GM18873 (cell line): ENCODE data around the gene CCDC32.
"Not testable (repeated sequence)": the region's sequence is repeated elsewhere in the genome, so short reads cannot be mapped to it uniquely, and the experiment has no call there.

Source experiments
- ATAC-seq: cut with Tn5 transposase; IDR thresholded peaks from one replicate; pipeline ENCODE4 v1.9.1; 2021; ENCODE audit warnings: mild to moderate bottlenecking, moderate library complexity, moderate number of reproducible peaks; ENCODE audit not compliant: unreplicated experiment, low FRiP score

Gene CCDC32, protein sequence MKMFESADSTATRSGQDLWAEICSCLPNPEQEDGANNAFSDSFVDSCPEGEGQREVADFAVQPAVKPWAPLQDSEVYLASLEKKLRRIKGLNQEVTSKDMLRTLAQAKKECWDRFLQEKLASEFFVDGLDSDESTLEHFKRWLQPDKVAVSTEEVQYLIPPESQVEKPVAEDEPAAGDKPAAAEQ

DNA sequence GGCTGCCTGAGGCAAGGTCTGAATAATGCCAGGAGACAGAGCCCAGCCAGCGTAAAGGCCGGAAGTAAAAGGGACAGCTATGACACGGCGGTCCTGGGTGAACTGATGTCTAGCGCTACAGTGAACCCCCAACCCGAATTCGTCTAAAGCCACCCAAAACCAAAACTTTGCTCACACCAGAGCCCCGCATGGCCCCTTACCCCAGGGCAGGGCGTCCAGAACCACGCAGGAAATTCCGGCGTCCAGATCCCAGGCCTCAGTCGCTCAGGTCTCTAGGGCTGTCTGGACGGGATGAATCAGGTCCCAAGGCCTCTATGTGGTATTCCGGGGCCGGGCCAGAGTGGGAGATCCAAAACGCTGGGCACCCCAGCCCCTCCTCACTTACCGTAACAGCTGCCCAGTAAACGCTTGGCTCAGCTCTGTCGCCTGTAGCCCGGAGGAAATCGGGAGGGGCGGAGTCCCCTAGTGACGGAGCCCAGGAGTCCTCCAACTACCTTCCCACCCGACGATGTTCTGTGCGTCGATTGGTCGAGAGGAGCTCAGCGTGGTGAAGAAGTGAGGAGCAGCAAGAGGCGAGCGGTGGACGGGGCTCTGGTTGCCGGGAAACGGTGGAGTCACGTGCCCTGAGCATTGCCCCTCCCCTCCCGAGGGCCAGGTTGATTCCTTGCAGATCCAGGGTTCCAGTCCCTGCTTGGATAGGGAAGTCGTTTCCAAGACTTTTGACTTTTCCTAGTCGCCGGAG is at the start of gene CCDC32:
CCDC32 (minus strand) TSS at position 452 of the 742 bp plus-strand sequence. CDS start 2,027 bp downstream, outside the sequence.
- ATAC-seq: peak; percentile 96

DNA sequence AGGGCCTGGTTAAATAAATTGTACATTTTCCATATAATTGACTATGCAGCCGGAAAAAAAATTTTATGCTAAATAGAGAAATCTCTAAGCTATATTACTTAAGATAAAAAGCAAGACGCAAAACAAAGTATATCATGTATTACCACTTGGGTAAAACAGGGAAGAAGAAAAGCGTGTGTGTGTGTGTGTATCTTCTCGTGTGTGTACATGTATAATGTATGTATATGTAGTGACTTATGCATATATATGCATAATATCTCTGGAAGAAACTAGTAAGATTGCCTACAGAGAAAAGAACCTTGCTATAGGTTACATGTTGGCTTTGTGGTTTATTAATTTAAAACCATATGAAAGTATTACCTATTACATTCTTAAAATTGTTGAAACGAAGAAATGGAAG is 48.2 kb upstream of the CCDC32 start:
- ATAC-seq: no peak

DNA sequence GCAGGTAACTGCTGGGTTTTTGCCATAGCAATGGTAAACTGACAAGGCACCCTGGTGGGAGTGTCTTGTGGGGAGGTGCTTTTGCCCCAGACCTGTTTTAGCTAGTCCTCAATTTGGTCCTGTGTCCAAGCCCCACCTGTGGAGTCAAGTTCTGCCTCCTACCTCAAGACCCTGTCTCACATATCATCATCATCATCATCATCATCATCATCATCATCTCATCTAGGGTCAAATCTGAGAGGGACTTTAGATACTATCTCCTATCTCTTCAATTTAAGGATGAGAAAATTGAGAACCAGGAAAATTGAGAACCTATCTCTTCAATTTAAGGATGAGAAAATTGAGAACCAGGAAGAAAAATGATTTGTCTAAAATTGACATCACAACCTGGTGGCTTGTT is 39.1 kb upstream of the CCDC32 start:
- ATAC-seq: no peak

DNA sequence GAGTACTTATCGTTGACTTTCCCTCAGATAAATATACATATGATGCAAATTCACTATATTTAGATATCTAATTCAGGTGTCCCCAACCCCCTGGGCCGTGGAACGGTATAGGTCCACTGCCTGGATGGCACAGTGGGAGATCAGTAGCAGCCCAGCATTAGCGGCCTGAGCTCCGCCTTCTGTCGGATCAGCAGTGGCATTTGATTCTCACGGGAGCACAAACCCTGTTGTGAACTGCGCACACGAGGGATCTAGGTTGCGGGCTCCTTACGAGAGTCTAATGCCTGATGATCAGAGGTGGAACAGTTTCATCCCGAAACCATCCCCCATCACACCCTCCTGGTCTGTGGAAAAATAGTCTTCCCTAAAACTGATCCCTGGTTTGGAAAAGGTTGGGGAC is 36.1 kb upstream of the CCDC32 start:
- ATAC-seq: no peak

DNA sequence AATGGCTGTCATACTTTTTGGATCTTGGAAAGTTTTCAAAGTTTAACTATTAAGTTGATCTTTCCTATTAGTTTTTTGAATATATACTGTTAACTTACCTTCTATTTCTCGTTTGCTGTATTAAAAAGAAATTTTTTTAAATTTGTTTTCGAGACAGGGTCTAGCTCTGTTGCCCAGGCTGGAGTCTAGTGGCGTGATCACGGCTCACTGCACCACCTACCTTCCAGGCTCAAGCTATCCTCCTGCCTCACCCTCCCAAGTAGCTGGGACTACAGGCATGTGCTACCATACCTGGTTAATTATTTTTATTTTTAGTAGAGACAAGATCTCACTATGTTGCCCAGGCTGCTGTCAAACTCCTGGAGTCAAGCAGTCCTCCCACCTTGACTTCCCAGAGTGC is 33.8 kb upstream of the CCDC32 start:
- no peak for ATAC-seq

DNA sequence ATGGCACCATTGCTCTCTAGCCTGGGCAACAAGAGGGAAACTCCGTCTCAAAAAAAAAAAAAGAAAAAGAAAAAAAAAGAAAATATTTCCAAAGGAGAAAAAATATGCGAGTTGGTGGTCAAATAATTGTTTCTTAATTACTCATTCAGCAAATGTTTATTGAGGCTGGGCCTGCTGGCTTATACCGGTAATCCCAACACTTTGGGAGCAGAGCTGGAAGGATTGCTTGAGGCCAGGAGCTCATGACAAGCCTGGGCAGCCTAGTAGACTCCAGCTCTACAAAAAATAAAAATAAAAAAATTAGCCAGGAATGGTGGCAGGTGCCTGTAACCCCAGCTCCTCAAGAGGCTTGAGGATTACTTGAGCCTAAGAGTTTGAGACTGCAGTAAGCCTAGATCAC is 33.3 kb upstream of the CCDC32 start:
- ATAC-seq: no peak

DNA sequence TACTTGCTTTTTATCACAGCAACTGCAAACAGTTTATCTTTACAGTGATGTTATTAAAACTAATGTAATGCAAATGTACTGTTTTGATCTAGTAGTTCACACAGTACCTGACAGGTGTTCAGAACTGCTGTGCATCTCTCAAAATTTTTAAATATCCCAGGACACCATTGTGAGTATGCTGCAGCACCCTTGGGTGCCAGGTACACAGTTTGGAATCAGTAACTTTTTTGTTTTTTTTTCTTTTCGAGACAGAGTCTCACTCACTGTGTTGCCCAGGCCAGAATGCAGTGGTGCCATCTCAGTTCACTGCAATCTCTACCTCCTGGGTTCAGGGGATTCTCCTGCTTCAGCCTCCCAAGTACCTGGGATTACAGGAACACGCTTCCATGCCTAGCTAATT is 32.2 kb upstream of the CCDC32 start:
- ATAC-seq: no peak

DNA sequence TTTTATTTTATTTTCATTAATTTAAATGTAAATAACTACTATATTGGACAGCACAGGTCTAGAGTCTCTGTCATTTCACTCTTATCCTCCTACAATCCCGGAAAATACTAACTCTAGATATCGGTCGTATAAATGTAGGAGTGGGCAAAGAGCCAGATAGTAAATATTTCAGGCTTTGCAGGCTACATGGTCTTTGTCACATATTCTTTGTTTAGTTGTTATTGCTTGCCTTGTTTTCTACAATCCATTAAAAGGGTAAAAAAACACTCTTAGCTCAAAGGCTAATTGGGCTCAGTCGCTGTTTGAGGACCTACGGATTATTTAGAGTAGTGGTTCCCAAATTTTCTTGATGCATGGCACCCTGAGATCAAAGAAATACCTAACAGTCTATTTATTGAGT is 30.9 kb upstream of the CCDC32 start:
- no peak for ATAC-seq

DNA sequence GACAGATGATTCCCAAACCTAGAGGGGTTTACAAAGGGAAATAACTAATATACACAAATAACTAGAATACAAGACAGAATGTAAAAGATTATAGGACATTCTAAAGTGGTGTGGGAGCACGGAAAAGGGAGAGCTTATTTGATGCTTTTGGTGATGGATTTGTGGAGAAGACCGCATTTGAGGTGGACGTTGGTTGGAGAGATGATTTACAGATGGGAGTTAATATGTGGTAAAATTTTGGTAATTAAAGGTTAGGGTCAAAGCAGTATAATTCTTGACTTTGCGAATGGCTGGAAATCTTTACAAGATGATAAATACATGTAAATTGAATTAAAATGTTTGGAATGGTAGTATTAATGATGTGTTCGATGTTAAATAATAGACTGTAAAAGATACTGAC is 30.4 kb upstream of the CCDC32 start:
- no peak for ATAC-seq

DNA sequence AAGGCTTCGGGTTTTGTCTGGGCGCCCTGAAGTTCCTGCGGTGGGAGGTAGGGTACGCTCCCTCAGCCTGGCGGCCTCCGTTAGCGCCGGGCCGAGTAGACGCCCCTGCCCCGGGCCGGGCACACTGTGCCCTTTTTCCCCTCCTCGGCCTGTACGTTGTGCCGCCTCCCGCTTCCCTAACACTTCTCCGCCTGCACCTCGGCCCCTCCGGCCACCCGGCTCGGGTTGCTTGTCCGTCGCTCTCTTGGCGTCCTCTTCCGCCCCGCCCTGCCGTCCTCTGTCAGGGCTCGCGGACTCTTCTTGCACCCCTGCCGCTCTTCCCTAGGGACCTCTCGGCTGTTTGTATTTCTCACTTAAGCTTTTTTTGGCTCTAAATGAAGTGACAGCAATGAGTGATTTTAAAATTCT is 29.6 kb upstream of the CCDC32 start:
- peak; percentile 21 for ATAC-seq

DNA sequence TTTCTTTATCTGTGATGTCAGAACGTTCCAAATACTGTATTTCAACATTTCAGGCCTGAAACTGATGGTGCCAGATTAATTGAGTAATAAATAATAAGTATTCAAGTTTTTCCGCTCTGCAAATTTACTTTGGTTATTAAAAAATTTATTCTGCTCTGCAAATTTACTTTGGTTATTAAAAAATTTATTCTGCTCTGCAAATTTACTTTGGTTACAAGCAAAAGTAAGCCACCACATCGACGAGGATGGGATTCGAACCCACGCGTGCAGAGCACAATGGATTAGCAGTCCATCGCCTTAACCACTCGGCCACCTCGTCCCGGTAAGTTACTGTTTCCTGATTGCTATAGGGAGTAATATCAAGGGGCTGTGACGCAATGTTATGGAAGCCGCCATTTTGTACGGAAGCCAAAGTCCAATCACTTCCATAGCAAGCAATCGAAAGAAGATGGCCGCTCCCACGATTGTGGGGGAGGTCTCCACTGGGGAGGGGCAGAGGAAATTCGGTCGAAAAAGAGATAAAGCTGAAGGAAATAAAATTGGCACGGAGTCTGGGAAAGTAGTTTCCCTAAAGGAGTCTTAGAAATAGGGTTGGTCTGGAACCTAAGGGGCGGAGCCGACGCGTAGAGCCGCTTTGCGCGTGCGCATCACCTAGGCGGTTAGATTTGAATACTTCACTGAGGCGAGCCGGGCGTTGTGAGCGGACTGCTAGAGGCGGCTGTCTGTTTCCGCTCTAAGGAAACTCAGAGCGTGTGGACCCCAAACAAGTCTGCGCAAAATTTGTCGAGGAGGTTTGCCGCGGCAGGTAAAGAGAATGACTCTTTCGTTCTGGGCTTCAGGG is 29.0 kb upstream of the CCDC32 start, which contains the start of gene KNL1:
KNL1 (plus strand) TSS at position 662 of the 841 bp plus-strand sequence. CDS start 8,683 bp downstream, outside the sequence.
- peak; percentile 68 for ATAC-seq

DNA sequence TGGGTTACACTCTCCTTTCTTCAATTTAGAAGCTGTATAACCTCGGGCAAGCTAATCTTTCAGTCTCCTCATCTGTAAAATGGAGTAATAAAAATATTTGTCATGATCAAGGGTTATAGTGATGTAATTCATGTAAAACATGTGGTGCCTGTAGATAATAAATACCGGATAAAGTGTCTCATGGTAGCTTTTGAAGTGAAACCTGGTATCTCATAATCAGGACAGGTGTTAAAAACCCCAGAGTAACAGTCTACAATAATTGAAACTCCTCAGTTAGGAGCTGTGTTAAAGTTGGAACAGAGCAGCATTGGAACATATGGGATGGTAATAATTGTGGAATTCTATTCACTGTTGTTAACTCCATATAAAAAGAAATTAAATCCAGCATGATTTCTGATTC is 28.3 kb upstream of the CCDC32 start:
- no peak for ATAC-seq

DNA sequence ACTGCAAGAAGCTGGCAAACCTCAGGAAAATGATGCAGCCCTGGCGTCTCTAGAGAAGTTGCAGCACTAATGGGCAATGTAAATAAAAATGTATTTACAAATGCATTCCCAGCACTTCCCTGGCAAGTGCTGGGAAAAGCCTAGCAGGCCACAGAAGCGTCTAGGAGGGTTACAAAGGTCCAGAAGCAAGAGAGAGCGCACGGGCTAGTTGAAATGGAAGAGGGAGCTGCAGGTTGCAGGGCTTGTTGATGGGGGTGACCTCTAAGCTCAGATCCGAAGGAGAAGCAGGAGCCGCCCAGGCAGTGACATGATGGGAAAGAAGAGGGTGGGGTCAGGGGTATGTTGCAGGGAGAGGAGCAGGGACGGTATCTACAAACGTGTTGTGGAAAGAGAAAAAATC is 26.5 kb upstream of the CCDC32 start:
- no peak for ATAC-seq

DNA sequence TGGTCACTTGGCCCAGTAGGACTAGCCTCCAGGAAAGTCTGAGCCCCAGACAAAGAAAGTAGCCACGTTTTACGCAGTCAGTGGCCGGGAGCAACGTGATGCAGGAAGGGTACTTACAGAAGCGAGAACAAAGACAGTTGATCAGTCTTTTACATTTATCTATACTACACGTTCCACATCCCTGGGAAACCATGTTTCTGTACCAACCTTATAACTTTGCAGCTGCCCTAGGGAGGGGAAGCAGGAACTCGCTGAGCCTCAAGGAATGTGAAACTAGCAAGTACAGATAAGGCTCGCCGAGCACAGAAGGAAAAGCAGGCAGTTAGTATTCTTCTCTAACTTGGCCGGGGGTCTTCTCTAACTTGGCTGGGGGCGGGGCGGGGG is 25.8 kb upstream of the CCDC32 start:
- no peak for ATAC-seq

DNA sequence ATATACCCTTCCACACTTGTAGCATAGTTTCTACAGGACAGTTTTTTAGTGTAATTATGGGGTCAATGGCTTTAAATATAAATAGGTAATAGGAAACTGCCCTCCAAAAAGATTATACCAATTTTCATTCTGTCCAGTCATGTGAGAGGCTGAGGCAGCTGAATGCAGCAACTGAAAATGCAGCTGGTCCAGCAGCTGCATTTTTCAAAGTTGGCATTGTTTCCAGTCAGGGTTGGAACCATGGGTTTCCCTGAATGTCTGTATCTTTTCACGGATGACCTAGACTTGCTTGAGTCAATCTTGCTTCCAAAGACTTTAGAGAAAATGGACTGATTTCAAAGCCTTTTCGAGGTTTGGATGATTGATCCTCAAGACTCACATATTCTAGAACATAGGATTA is 19.3 kb upstream of the CCDC32 start:
- ATAC-seq: no peak

DNA sequence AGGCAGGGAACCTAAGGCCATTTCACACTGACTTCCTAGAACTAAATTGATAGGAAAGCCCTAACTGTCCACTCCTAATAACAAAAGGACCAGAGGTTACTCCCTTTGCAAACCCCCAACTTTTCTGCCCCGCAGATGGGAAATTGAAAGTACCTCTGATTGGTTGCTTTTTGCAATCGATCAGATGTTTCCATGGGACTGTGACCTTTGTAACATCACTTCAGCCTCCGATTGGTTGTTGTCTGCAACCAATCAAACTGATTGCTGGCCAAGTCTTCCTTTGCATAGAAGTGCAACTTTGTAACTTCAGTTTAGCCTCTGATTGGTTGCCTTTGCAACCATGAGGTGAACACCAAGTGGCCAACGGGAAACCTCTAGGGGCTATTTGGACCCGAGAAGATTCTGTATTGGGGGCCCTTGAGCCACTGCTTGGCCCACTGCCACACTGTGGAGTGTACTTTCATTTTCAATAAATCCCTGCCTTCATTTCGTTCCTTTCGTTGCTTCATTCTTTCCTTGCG is 17.9 kb upstream of the CCDC32 start:
- ATAC-seq: no peak

DNA sequence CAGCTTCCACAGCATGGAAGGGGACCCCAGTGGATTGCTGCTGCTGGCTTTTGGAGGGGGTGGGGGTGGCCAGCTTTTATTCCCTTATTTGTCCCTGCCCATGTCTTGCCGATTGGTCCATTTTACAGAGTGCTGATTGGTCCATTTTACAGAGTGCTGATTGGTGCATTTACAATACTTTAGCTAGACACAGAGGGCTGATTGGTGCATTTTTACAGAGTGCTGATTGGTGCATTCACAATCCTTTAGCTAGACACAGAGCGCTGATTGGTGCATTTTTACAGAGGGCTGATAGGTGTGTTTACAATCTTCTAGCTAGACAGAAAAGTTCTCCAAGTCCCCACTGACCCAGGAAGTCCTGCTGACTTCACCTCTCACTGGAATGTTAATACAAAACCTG is 17.0 kb upstream of the CCDC32 start:
- ATAC-seq: not testable (repeated sequence)

DNA sequence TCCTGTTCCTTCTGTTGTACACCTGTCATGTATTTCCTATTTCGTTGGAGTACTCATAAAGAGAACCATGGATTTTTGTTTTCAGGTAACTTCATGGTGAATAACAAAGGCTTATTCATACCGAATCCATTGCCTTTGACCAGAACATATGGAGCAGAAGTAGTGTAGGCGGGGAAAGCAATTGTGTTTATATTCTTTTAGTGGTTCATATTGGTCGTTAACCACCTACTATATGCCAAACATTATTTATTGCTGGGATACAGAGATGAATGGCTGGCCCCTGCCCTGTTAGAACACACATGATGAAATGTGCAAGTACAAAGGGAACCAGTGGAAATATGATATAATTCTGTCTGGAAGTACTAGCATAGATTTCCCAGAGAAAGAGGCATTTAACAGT is 14.1 kb upstream of the CCDC32 start:
- no peak for ATAC-seq

DNA sequence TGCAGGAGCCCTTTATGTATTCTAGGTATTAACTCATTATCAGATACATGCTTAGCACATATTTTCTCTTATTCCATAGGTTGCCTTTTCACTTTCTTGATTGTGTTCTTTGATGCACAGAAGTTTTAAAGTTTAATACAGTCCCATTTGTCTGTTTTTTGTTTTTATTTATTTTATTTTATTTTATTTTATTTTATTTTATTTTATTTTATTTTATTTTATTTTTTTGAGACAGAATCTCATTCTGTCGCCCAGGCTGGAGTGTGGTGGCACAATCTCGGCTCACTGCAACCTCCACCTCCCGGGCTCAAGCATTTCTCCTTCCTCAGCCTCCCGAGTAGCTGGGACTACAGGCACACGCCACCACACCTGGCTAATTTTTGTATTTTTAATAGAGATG is 12.1 kb upstream of the CCDC32 start:
- not testable (repeated sequence) for ATAC-seq

DNA sequence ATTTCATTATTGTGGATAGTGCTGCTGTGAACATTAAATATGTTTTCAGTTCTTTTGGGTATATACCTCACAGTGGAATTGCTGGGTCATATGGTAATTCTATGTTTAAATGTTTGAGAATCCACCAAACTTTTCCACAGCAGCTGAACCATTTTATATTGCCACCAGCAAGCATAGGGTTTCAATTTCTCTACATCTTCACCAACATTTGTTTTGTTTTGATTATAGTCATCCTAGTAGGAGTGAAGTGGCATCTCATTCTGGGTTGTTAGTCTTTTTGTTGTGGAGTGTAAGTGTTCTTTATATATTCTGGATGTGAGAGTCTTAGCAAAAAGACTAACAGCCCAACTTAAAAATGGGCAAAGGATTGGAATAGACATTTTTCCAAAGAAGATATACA is 10.3 kb upstream of the CCDC32 start:
- no peak for ATAC-seq
